ENCODE data around the gene TRMO.

TRMO gene

DNA sequence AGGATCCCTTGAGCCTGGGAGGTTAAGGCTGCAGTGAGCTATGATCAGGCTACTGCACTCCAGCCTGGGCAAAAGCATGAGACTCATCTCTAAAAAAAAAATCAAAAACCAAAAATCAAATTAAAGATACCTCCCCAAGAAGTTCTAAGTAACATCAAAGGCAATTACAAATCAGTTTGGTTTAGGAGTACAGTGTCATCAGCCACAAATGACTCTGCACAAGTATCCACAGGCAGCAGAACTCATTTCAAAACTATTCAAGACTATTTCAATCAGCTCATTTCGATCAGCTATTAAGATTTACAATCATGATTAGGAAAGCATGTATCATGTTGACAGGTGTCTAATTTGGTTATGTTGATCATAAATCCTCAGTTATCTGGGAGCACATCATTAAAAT lies 19.1 kb downstream of the TRMO start:
- DNase-seq, result no peak

DNA sequence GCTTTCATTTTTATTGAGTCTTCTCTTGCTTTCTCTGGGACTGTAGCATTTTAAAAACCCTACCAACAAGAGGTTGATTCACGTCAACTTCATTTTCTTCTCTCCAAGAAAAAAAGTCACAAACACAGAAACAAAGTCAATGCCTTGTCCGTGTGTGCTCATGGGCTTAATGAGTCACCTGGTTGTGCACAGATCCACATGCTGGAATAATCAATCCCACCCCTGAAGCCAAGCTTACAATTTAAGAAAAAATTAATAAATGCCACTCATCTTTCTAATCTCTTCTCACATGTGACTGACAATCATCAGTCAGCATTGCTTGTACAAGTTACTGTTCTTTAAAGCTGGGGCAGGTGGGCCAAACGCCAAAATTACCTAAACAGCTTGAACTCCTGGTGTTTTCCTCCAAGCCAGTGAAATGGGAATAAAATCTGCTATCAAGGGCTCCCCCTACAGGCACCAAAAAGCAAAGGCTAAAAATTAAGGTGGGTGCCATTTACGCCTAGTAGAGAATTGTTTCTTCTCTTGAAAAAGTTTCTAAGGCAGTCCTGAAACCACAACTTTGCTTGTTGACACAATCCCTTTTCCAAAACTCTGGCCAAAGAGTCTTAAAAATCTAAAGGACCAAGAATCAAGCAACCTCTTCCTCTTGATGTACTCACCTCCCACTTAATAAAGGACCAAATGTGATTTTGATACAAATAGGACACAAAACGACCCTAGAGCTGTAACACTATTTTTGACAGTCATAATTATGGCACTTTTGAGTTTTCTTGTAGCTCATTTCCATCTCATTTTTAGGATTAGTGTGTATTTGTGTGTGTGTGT lies 21.3 kb downstream of the TRMO start:
- DNase-seq, result peak; percentile 17

DNA sequence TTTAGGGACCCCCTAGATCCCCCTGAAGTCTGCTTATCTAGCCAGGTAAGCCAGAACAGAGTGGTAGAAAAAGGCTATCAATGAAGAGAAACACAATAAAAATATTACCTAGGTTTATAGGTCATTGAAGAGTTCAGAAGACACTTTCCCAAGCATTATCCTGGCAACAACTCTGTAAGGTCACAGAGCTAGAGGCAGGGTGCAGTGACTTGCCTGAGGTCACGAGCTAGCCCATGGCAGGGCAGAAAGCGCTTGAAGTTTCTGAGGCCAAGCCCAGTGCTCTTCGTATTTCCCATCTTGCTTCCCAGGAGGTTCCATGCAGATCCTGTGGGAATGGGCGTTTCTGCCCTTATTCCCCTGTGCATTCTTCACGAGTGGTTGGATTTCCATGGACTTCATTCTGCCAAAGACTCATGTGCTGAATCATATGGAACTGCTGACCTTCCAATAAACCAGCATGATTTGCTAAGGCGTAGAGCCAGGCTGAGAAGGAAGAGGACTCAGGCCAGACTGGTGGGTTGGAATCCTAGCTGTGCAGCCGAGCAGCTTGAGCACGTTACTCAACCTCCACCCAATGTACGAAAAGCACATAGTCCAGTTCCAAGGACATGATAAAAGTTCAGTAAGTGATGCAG lies 22.1 kb downstream of the TRMO start:
- no peak for DNase-seq

DNA sequence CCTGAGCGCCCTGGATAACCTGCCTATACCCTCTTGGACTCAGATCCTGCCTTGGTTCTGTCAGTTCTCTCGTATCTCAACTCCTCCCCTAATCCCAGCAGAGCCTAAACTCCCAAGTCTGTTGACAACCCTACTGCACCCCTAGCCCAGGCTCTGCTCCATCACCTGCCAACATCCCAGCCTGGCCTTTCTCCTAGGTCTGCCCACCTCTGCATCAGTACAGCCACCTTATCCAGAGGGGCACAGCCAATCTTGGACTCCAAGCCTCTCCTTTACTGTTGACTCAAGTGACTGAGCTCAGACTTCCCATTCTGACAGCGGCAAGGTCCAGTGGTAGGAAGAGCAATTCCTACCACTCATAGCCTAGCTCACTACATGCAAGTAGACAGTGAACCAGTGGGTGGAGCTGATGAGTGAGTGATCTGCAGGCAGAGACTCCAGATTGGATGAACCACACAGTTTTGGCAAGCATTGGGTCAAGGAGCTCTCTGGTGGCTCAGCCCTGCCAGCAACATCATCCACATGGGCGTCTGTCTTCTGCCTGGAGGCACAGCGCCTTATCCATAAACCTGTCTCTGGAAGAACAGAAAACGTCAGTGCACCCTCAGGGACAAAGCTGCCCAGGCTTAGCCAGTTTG lies 26.5 kb downstream of the TRMO start:
- peak; percentile 14 for DNase-seq

GRCh38 chr9:97895211-97895610 lies 27.1 kb downstream of the TRMO start:
- DNase-seq, result no peak

DNA sequence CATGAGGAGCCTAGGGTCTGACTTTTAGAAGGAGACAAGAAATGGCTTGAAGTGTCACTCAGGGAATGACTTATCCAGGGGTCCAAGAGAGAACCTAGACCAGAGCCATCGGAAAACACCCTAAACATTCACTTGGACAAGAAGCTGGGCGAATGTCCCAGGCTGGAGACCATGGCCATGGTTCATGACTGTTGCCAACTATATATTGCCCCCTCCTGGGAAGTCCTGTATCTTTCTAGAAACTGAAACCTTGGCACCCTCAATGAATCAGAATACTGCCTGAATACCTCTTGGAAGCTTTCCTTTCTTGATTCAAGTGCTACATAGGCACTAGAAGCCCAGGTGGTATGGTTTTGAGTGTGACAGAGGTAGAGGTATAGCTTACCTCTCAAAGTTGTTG lies 29.9 kb downstream of the TRMO start:
- no peak for DNase-seq

DNA sequence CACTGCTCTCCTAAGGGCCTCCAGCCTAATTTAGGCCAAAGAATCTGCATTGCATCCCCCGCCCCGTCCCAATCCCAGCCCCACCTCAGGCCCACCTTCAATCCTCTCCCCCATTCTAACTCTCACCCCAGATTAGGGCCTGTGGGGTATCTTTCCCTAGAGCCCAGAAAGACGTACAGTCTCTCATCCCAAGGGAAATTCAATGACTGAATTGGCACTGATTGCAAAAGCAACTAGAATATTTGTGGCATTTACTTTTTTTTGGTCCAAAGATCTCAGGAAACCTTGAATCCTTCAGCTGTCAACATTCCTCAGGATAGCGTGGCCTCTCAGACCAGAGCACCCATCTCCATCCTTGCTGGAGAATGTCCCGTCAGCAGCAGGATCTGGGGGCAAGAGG lies 30.6 kb downstream of the TRMO start:
- no peak for DNase-seq

DNA sequence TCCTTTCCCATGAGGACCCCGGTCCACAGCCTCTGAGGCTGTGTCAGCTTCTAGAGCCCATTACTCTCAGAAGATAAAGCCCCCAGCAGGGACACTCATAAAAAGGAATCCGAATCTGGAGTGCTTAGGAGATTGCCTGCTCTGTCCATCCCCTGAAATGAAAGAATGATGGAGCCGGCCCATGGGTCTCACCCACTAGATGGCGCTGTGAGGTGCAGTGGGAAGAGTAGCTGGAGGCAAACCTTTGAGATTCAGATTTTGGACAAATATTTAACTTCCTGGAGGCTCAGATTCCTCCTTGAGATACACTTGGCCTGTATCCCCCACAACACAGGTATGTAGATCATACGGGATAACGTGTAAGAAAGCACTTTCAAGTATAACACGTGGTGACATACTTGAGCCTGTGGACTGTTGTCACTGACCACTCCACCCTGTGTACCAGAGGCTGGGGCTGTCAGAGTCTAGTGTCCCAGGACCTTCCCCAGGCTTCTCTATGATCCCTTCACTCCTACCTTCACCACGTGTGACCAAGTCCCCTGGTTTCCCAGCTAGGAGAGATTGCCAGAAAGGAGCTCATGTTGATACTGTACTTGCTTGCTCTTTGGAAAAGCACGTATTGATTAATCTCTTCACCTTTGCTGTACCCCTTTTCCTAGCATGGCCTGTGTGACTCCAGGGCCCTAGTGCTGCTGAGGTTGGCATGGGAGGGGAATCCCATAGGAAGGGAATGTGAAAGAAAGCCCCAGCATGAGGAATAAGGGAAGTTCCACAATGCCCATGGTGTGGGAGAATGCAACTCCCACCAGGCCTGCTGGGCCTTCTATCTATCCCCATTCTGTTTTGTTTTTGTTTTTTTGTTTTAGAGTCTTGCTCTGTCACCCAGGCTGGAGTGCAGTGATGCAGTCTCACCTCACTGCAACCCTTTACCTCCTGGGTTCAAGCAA lies 32.1 kb downstream of the TRMO start:
- peak; percentile 28 for DNase-seq

- DNase-seq, result no peak
Measured at GRCh38 chr9:97880336-97880735, 42.0 kb downstream of the TRMO start.

- DNase-seq, result no peak
Measured at GRCh38 chr9:97876061-97876460, 46.2 kb downstream of the TRMO start.

- DNase-seq, result no peak
Measured at GRCh38 chr9:97875111-97875510, 47.2 kb downstream of the TRMO start.

DNA sequence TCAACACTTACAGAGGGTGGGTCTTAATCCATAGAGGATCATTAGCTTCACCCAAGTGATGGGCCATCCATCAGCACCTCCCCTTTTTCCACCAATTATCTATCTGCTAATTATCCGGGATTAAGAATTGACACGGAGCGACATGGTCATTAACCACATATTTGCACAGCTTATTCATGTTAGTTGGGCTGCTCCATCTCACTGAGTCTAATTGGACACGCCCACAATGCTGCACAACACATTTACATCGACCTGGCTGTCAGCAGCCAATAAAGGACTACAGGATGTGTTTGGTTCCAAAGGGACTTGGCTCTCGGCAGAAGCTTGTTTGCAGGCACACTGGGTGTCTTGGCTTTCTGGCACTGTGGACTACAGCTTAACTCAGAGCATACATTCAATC lies 47.7 kb downstream of the TRMO start:
- no peak for DNase-seq

- DNase-seq, result peak; percentile 47
Measured at GRCh38 chr9:97873882-97874281, 48.4 kb downstream of the TRMO start.

DNA sequence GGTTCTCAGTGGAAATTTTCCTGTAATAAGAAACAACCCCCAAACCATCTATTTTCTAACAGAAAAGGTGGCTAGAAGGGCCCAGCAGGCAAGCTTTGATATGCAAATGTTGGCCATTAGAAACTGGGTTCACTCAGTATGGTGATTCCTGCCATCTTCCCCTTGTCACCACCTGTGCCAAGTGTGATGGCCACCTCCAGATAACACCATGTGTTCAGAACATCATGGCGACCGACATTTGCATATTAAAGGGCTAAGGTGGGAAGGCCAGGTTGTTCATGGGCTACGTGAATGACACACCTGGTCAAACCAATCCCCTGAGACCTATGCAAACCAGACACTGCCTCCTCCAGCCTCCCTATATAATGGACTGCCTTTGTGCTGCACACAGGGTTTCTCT lies 48.9 kb downstream of the TRMO start:
- peak; percentile 21 for DNase-seq

GRCh38 chr9:97868859-97869258 lies 53.4 kb downstream of the TRMO start:
- DNase-seq, result no peak

- DNase-seq, result peak; percentile 8
Measured at GRCh38 chr9:97866848-97867247, 55.5 kb downstream of the TRMO start.

DNA sequence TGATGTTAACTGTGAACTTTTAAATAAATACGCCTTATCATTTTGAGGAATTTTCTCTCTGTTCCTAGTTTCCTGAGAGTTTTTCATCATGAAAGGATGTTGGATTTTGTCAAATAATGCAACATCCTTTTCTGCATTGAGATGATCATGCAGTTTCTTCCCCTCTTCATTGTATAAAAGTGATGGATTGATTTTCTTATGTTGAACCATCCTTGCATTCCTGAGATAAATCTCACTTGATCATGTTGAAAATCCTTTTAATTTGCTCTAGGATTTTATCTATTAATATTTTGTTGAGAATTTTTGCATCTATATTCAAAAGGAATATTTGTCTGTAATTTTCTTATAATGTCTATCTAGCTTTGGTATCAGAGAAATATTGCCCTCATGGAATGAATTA lies 56.0 kb downstream of the TRMO start:
- DNase-seq, result no peak

DNA sequence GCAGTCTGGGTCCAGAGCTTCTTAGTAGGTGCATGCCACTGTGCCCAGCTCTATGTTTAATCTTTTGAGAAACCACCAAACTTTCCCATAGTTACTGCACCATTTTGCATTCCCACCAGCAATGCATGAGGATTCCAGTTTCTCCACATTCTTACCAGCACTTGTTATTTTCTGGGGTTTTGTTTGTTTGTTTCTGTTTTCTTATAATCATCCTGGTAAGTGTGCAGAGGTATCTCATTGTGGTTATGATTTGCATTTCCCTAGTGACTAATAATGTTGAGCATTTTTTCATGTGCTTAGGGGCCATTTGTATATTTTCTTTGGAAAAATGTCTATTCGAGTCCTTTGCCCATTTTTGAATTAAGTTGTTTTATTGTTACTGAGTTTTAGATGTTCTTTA lies 57.9 kb downstream of the TRMO start:
- no peak for DNase-seq

- no peak for DNase-seq
Measured at GRCh38 chr9:97863314-97863713, 59.0 kb downstream of the TRMO start.

DNA sequence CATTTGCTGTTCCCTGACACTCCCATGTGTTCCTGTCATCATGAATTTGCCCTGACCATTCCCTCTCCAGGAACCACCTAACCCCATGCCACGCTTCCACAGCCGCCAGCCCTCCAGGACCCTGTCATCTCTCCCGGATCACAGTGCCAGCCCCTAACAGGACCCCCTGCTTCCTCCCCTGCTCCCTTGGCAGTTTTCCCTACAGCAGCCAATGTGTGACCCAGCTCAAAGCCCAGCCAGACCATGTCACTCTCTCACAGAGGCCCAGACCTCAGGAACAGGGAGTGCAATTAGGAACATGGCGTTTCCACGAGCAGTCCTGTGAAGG lies 61.2 kb downstream of the TRMO start:
- no peak for DNase-seq

GRCh38 chr9:97860451-97861147 lies 61.7 kb downstream of the TRMO start:
- no peak for DNase-seq

DNA sequence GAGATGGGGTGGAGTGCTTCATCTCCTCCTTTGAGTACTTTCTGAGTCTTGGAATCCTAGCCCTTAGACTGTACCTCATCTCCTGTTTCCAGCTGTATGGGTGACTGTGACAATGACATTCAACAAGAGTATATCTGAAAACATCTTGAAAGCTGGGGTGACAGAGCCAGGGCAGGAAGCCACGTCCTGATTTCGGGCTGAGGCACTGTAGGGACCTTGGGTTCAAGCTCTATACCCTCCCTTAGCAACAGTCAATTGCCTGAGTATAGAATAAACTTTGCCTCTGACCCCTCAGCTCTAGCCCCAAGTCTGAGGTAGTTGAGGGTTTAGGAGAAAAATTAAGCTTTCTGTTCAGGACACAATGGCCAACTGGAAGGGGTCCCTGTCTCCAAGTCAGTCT lies 63.0 kb downstream of the TRMO start:
- DNase-seq, result no peak

DNA sequence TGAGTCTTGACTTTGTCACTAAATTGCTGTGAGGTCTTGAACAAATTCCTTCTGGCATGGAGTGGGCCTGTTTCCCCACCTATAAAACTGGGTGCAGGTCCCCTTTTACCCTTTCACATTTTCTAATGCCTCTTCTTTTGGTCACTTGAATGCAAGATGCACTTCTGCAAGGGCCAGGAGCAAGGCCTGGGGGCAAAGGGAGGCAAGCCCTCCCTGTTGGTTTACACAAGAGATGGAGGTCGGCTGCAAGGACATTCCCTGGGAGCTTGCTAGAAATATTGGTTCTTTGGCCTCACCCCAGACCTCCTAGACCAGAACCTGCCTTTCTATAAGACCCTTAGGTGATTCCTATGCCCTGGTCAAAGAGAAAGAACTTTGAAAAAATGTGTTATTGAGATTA lies 63.5 kb downstream of the TRMO start:
- DNase-seq, result no peak
